ENCODE data around the gene CCT5. TPM values are rescaled to one million over a fixed set of nuclear protein-coding genes. Genes with fewer than 3 reads are reported as not detected.

CCT5 gene
- total RNA-seq, 1 donor from 2014 or later: 494 TPM

- intact Hi-C loops (cut with micrococcal nuclease): no loop called here
- Mint-ChIP-seq H3K4me3 (ENCODE audit: low read depth) (no peak overlapping the region), H3K4me1 (ENCODE audit: low read depth) (peaks cover 4% of the 10 kb centered on the region), H3K36me3 (ENCODE audit: low read depth) (no peaks in the 10 kb centered on the region), H3K27me3 (ENCODE audit: low read depth) (peaks cover 3% of the 10 kb centered on the region), H3K27ac (no peak overlapping the region), H3K9me3 (no peaks in the 10 kb centered on the region)
- no peak for DNase-seq (ENCODE audit: low spot score)
Measured at GRCh38 chr5:10315201-10315600, 65.1 kb downstream of the CCT5 start.

Other genes starting within 250 kb of the CCT5 start
- 24.0 and 25.8 TPM in 2 replicates for gene ATPSCKMT, start 392 bp upstream of the CCT5 start, total RNA-seq
- gene CMBL, start 57.6 kb downstream of the CCT5 start, total RNA-seq: 0.23 and 0.25 TPM in 2 replicates
- gene MARCHF6, start 103.4 kb downstream of the CCT5 start, total RNA-seq: 111 and 116 TPM in 2 replicates
- gene ROPN1L, start 191.6 kb downstream of the CCT5 start, total RNA-seq: 0.16 and 0.55 TPM in 2 replicates